Nucleus accumbens (tissue), 56 donors: ENCODE data around the gene GPHA2.

ENCODE experiments used
- DNase-seq, 56 donors: peaks; one replicate each; lab custom pipeline; 2025; lab: John Stamatoyannopoulos, UW

Gene GPHA2

DNA sequence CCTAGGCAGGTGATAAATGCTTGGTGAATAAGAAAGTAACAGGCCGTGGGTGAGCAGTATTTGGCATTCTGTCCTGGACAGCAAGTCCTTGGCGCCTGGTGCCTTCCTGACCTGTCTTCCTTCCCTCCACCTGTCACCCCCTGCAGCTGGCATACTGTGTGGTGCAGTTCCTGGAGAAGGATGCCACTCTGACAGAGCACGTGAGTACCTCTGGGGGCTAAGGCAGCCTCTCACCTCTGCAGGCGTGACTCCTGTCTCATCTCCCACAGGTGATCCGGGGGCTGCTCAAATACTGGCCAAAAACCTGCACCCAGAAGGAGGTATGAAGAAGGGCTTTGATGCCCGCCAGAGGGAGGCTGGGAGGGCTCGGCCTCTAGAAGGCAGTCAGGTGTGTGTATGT, 4.4 kb downstream of the GPHA2 start:
- no peak for DNase-seq

DNA sequence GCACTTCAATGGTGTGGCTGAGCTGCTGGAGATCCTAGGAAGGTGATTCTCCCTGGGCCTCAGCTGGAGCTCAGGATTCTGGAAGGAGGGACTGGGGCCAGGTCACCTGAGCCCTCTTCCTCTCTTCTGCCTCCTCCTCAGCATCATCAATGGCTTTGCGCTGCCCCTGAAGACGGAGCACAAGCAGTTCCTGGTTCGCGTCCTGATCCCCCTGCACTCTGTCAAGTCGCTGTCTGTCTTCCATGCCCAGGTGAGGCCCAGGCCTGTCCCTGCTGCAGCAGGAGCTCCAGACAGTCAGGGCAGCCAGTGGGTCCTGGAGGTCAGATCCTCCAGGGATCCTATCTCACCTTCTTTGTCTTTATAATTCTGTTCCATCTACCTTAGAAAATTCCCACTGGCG, 5.4 kb downstream of the GPHA2 start:
- DNase-seq, result no peak

DNA sequence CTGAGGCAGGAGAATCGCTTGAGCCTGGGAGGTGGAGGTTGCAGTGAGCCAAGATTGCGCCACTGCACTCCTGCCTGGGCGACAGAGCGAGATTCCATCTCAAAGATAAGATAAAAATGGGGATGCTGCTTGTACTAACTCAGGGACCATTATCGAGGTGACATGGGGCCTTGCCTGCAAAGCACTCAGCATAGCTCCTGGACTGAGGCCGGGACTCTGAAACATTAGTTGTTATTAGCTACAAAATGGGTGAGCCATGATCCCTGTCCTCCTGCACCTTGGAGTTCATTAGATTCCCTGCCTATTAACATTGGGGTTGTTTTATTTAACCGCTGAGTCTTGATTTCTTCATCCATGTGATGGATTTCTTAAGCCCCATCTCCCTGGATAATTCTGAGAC, 6.1 kb downstream of the GPHA2 start:
- DNase-seq, result no peak

DNA sequence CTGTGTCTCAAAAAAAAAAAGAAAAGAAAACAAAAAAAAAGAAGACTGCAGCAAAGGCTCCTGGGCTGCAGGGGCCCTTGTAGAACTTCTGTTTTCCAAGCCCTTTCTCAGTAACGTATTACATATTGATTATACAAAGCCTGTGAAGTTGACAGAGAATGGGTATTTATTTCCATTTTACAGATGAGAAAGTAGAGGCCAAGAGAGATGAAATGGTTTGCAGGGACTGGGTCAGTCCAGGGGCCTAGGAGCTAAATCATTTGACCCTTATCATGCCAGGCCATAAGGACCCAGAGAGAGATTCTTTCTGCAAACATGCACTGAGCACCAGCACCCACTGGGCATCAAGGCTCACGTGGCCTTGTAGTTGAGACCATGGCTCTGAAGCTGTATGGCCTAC, 6.7 kb downstream of the GPHA2 start:
- DNase-seq, result no peak

DNA sequence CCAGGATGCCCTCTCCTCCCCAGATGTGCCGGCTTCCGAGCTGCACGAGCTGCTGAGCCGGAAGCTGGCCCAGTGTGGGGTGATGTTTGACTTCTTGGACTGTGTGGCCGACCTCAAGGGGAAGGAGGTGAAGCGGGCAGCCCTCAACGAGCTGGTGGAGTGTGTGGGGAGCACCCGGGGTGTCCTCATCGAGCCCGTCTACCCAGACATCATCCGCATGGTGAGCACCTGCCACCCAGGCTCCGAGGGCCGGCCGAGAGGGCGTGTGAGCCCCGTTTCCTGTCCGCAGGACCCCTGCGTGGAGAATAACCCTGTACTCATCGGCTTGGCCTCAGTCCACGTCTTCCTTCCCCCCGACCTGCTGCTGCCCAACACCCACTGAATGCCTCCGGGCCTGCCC, 9.0 kb downstream of the GPHA2 start:
- DNase-seq, result no peak

DNA sequence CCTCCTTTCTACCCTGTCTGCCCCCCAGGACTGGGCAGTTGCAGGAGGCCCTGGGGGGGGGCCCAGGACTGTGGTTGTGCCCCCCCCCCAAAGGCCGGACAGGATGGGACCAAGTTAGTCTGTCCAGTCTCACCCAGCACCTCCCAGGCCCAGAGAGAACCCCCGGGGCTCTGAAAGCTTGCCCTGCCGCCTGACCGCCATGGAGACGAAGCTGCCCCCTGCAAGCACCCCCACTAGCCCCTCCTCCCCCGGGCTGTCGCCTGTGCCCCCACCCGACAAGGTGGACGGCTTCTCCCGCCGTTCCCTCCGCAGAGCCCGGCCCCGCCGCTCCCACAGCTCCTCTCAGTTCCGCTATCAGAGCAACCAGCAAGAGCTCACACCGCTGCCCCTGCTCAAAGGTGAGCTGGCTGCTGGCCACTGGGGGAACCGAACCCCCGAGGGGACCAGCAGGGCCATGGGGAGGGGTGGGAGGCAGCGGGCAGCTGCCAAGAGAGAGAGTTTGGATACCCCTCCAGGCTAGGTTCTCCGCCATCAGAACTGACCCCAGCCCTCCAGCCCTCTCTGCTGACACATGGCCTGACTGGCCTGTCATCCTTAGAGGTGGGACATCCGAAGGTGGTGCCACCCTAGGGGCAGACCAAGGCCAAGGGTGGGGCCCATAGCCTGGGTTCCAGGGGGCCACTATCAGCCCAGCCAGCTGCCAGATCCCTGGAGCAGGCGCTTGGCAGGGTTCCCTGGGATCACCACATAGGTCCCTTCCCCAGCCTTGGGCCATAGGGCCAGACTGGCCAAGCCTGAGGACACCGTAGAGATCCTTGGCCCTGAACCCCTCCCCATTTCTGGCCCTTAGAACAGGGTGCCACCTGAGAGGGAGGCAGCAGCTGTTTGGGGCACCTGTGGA, 9.9 kb downstream of the GPHA2 start:
- DNase-seq, result no peak

DNA sequence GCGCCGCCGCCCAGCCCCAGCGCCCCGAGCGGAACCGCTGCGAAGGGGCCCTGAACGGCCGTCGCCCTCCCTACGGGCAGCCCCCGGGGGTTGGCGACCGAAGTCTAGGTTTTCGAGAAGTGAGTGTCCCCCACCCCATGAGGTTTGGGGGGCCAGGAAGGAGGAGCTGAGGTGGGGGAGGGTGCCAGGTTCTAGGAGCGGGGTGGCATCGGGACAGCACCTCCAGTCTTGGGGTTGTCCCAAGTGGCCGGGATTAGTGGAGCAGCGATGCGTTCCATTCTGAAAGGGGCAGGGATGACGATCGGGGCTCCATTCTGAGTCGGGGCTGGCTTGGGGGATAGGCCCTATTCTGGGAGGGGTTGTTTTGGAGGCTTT, 10.8 kb downstream of the GPHA2 start:
- peak in 2 of 56 donors; percentile 20 to 45 for DNase-seq

DNA sequence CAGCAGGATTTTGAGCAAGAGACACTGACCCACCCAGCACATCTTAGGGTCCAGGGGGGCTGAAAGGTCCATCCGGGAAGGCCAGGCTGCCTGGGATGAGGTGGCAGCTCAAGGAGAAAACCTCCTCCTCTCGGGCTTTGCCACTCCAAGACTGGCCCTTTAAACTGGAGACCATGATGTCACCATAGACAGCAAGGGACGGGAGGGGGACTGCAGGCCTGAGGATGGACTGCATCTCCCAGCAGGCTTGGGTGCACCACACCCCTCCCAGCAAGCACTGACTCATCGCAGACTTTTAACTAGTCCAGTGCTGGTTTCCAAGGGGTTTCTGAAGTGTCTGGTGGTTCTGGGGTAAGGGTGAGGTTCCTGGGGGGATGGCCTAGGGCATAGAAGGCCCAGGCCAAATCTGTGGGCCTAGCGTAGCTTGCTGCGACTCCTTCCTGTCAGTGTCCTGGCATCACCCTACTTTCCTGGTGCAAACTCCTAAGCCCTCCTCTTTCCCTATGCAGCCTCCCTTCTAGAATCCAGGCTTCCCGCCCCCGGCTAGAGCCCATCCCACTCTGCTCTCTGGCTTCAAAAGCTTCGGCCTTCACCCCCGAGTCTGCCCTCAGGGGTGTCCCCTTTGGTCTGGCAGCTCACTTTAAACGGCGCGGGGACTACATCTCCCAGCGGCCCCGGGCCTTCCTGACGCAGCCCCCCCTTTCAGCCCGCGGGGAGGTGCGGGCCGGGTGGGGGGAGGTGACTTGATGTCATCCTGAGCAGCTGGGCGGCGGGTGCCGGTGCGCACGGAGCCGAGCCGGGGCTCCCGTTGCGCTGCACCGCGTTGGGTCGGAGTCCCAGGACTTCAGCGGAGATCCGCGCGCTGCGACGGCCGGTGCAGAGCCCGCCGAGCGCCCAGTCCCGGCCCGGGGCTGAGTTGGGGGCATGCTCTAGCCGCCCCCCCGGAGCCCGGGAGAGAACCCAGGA, 11.5 kb downstream of the GPHA2 start, which contains the start of gene PPP2R5B:
PPP2R5B (plus strand) TSS at position 746 of the 966 bp plus-strand sequence. CDS start 1,046 bp downstream, outside the sequence.
- peak; percentile 80 to 98 (median 91) for DNase-seq

DNA sequence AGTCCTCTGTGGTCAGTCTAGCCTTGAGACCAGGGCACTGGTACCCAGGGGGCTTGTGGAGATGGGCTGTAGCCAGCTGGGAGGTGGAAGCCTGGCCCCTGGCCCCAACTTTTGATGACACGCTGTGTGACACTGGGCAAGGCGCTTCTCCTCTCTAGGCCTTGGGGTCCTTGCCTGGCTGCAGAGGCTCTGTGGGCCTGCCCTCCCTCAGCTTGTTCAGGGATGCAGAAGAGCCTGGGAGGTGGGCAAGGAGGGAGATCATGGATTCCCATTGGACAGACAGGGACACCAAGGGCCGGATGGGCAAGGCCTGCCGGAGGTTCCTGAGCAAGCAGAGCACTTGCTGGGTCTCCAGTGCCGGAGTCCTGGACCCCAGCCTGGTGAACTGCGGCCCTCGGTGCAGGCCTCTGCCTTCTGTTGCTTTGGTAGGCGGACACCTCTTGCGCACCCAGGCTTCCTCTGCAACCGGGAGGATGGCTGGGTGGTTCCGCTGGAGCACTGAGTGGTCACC, 12.5 kb downstream of the GPHA2 start:
- no peak for DNase-seq

DNA sequence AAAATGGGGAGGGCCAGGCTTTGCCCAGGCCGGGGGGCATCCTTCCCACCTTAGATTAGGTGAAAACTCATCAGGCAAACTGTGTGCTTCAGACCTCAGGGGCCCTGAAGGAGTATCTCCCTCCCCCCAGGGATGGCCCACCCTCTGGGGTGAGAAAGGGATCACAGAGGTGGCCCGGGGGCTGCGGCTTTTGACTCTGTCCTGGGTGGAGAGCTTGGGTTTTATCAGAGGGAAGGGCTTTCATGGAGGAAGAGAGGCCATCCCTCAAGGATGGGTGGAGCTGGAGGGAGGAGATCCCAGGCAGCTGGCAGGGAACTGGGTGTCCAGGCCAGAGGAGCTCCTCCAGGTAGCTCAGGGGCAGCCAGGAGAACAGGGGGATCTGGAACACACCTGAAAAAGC, 14.3 kb downstream of the GPHA2 start:
- DNase-seq, result no peak

DNA sequence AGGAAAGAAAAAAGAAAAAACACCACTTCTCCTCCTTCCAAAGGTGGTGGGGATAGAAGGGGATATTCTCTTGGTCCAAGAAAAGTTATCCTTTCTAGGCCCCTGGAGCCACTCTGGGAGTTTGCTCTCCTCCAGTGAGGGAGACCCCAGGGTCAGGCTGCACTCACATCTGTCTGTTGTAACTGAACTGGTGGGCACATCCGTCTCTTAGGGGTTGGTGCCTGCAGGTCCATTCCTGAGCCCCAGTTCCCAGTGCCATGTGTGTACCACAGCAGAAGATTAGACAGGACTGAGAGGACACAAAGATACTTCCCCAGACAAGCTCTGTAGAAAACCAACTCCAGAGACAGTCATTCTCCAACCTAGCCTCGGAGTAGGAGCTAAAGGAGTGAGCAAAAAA, 15.6 kb downstream of the GPHA2 start:
- DNase-seq, result no peak

DNA sequence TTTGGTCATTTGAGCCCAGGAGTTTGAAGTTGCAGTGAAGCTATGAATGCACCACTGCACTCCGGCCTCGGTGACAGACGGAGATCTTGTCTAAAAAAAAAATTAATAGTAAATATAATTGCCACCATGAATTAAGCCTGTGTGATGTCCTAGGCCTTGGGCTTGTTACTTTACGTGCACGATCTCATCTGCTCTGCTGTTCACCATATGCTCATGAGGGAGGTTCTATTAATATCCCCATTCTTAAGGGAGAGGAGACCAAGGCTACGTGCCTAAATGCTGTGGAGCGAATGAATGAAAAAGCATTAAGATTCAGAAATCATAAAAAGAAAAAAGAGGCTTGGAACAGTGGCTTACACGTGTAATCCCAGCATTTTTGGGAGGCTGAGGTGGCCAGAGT, 16.1 kb downstream of the GPHA2 start:
- no peak for DNase-seq

DNA sequence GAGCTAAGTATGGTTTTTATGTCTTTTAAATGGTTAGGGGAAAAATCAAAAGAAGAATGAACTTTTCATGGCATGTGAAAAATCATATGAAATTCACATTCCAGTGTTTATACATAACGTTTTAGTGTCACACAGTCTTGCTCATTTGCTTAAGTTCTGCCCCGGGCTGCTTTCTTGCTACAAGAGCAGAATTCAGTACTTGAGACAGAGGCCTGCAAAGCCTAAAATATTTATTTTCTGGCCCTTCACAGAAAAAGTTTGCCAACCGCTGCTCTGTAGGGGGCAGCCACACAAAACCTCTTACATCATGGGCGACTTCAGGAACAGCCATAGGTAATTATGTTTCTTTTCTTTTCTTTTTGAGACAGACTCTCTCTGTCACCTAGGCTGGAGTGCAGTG, 17.7 kb downstream of the GPHA2 start:
- DNase-seq, result peak in 2 of 56 donors; percentile 17 to 21

DNA sequence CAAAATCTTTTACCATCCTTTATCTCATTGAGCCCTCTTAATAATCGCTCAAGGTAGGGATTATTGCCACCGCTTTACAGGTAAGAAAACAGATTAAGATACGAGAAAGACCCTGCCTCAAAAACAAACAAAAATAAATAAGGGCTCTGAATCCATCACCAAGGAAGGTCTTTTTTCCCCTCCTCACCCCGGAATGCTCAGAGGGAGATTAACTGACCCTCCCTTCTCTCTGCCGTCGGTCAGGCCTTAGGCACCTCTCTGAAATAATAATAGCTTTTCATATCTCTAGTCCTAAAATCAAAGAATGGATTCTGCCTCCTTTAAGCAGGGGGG, 18.1 kb downstream of the GPHA2 start:
- DNase-seq, result no peak

DNA sequence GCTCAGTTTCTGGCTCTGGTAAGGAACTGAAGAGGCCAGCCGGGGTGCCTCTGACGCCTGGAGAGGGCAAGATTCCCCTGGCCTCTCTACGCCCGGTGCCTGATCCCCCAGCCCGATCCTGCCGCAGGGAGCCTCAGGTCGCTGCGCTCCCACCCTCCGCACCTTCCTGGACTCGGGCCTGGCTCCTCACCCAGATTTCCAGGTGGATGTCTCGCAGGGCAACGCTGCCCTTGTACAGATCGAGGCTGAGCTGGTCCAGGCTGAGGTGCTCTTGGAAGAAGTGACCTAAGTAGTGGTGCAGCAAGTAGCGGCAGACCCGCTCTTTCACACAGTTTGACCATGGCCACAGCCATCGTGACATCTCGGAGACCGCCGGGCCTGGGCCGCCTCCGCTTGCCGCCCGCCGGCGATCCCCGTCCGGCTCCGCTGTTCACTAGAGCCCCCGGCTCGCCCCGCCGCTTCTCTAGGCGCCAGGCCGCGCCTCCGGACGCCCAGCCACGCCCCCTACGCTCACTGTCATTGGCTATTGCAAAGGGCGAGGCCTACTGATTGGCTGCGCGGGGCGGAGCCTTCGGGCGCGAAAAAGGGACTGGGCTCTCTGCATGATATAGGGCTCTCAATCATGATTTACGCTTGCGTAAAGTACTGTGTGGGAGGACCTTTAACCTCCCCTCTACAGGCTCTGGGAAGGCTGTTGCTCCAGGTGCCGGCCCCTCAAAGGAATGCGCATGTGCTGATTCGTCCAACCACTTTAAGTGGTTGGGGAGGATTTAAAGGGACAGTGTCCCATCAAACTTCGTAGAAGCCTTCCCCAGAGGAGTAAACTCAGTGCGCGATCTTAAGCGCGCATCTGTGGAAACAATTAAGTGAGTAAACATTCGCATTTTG, 18.7 kb downstream of the GPHA2 start, which contains the start of gene ATG2A:
ATG2A (minus strand) TSS at position 435 of the 888 bp plus-strand sequence; CDS start at position 361, 74 bp downstream.
- DNase-seq, result peak; percentile 82 to 99 (median 98)

DNA sequence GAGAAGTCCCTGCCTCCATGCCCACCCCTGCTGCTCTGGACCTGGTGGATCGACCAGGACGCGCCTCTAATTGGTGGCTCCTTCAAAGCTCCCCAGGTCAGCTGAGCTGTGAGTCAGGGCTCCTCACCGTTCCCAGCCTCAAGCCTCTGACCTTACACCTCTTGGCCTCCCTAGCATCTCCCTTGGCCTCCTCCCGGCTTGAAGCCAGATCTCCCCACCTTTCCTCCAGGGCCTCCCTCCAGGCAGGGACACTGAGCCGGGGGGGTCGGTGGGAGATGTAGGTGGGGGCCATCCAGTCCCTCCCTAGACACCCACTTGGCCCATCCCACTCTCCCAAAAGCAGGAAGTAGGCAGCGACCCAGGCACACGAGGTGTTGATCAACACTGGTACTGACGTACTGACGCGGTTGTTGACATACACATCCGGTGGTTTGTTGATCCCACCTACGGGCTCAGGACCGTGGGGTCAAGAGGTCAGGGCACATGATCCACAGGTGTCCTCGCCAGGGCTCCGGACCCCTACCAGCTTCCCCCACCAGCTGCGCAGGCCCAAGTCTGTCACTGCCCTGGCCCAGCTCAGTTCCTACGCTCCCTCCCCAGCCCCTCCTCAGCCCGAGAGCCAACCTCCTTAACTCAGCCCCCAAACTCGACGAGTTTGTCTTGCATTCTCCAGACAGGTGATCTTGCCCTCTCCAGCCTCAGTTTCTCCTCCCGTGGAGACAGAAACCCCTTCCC, 19.5 kb downstream of the GPHA2 start:
- peak in 1 of 56 donors; percentile 22 for DNase-seq

DNA sequence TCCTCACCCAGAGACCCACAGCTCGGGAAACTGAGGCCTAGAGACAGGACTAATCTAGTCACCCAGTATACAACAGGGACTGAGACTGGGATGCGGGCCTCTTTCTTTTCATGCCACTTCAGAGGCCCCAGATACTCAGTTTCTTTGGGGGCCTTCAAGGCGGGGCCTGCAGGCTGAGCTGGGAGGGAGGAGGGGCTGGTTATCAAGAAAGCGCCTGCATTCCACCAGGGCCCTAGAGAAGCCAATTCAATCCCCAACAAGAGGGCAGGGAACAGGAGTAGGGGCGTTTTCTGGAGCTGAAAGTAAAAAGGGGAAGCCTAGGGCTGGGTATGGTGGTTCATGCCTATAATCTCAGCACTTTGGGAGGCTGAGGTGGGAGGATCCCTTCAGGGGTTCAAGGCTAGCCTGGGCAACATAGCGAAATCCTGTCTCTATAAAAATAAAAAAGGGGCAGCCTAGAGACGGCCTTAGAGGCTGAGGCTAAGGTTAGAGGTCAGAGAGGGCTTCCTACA, 20.3 kb downstream of the GPHA2 start:
- DNase-seq, result no peak

DNA sequence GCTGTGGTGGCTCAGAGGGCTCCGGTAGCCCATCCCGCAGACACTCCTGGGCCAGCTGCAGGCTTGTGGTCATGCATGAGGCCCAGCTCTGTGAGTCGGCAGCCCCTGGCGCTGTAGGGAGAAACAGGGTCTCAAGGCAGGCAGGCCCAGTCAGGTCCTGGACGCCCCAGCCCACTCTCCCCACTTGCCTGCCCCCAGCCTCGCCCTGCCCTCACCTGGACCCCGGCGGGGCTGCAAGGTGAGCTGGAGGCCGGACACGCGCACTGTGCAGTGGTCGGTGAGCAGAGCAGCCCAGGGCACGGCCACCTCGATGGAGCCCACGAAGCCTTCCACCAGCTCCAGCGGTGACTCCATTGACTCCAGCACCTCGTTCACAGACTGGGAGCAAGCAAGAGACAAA, 21.6 kb downstream of the GPHA2 start:
- no peak for DNase-seq

DNA sequence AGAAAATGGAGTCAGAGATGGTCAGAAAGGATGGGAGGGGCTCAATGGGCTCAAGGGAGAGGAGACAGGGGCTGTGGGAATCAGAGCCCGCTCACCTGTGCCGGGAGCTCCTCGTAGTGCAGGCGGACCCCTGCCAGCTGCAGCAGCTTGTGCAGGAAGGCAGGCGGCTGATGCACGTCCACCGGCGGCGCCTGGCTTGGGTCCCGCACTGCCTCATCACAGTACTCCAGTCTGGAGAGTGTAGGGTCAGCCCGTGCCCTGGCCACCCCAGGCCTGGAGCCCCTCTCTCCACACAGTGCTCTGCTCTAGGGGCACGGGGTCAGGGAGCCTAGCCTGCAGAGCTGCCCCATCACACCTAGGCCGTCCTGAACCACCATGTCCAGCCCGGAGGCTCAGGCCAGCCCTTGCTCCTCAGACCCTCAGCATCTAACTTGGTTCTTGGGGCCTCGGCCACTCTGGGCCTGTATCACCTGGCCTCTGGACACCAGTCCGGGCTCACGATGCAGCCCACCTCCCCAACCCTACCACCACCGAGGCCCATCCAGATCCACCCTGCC, 22.4 kb downstream of the GPHA2 start:
- no peak for DNase-seq
